KBM-7 (cell line): ENCODE measurements around the gene CCDC158.
"Not testable (repeated sequence)": the region's sequence is repeated elsewhere in the genome, so short reads cannot be mapped to it uniquely, and the experiment has no call there.

Experiments used
- DNase-seq: peaks from one replicate; pipeline ENCODE4 v3.0.0-alpha.2; 2015
- in situ Hi-C: fragments of 300-500 bp; cut with MboI; formaldehyde crosslinking; loops from 2 replicates; pipeline ENCODE4 v1.14.3; 2020; ENCODE audit warnings: low sequenced_read_pairs, low pct_unique_long_range_greater_than_20kb, mixed read lengths

Gene CCDC158

DNA sequence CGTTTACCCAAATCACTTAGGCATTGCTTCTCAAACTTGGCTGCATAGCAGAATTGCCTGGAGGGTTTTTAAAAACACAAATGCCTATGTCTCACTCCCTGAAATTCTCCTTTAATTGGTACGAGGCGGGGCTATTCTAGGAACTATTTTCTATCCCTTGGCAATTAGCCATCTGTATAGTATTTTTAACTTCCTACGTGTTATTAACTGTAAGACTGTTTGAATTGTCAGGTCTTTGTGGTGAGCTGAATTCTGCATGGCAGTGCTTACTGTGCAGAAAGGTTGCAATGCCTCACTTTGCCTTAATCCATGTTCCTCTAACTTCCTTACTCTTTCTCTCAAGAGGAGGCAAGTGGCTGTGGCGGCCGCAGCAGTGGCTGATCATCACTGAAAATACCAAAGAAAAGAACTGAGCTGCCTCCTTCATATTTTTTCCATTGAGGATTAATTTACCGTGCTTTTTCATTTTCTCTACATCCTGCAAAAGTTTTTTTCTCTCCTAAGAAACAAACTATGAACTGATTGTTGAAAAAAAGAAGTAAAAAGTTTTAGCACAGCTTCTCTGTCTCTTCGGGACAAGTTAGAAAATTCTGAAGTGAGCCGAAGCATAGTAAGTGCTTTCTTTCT is 14.1 kb upstream of the CCDC158 start, which contains the start of gene SHROOM3:
Gene SHROOM3 (plus strand): TSS at position 329 of the 627 bp plus-strand sequence. CDS start 824 bp downstream, outside the sequence.
- DNase-seq = peak; percentile 23
- in situ Hi-C loops = no loop called here

- in situ Hi-C loops = no loop called here
- peak; percentile 47 for DNase-seq
Measured at GRCh38 chr4:76430519-76431388, 9.8 kb upstream of the CCDC158 start.

DNA sequence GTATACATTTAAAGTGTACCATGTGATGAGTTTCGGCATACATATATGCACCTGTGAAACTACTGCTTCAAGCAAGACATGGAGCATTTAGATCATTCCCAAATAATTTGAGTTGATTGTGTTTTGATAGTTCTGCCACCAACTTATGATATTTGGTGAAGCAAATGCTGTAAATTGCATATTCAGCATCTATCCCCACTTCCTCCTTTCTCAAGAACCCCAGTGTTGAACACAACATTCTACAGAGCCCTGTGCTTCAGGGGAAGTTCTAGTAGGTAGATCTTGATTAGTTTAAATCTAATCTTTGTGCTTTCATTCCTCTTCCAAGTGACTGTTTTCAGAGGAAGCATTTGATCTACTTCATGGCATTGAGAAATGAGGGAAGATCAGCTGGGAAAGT is 8.7 kb upstream of the CCDC158 start:
- in situ Hi-C loops = no loop called here
- DNase-seq = peak; percentile 31

DNA sequence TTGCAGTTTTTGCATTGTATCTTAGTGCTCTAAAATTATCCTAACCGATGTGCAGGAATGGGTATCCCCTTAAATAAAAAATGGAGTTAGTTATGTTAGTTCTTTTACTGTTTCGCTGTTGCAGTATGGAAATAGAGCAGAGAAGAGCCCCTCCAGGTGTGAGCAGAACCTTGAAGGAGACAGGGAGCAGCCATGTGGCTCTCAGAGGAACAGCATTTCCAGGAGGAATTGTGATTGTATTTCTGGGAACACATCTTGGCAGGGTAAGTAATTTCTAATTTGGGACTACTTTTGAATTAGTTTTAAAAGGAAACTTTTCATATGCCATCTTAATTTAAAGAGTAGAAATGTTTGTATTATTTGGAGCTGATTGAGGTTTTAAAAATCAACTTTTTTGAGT is 5.3 kb upstream of the CCDC158 start:
- no peak for DNase-seq
- in situ Hi-C loops = no loop called here

DNA sequence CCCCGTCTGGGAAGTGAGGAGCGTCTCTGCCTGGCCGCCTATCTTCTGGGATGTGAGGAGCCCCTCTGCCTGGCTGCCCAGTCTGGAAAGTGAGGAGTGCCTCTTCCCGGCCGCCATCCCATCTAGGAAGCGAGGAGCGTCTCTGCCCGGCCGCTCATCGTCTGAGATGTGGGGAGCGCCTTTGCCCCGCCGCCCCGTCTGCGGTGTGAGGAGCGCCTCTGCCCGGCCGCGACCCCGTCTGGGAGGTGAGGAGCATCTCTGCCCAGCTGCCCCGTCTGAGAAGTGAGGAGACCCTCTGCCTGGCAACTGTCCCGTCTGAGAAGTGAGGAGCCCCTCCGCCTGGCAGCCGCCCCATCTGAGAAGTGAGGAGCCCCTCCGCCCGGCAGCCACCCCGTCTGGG is 2.2 kb upstream of the CCDC158 start:
- DNase-seq, in situ Hi-C loops: not testable (repeated sequence)

- in situ Hi-C loops = no loop called here
- DNase-seq = no peak
Measured at GRCh38 chr4:76420188-76420761, 666 bp downstream of the CCDC158 start.

GRCh38 chr4:76410636-76411035 is 10.3 kb downstream of the CCDC158 start:
- in situ Hi-C loops = no loop called here
- DNase-seq = no peak

GRCh38 chr4:76407440-76408119 is 13.4 kb downstream of the CCDC158 start:
- no peak for DNase-seq
- in situ Hi-C loops = no loop called here

DNA sequence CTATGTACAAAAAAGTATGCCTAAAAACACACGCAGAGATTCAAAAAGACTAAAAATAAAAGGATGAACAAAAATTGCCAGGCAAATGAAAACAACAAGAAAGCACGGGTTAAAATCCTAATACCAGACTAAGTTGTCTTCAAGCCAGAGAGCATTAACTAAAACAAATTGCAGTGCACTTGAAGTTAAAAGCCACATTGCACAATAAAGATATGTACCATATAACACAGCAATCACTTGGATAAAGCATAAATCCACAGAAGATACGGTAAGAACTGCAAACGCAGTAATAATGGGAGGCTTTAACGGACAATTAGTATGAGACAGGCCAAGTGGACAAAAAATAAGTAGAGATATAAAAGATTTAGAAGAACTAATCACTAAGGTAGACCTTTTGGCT is 14.9 kb downstream of the CCDC158 start:
- no peak for DNase-seq
- in situ Hi-C loops = no loop called here

GRCh38 chr4:76401654-76402053 is 19.3 kb downstream of the CCDC158 start:
- in situ Hi-C loops = no loop called here
- no peak for DNase-seq

- DNase-seq = no peak
- in situ Hi-C loops = no loop called here
Measured at GRCh38 chr4:76388160-76388908, 32.6 kb downstream of the CCDC158 start.

- DNase-seq = no peak
- in situ Hi-C loops = no loop called here
Measured at GRCh38 chr4:76386566-76387305, 34.2 kb downstream of the CCDC158 start.

DNA sequence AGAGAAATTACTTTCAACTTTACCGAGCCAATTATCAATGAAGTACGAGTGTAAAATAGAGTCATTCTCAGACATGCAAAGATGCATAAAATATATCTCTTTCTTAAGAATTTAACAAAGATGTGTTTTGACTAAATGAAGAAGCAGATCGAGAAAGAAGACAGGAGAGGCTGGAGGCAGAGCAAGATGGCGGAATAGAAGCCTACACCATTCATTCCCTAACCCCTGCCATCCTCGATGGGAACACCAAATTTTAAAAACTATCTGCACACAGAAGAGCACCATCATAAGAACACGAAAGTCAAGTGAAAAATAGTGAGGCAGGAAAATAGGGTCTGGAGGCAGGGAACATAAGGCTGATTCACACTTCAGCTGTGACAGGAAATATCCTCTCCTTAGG is 35.0 kb downstream of the CCDC158 start:
- in situ Hi-C loops = no loop called here
- DNase-seq = no peak

- in situ Hi-C loops = no loop called here
- DNase-seq = no peak
Measured at GRCh38 chr4:76384052-76384451, 36.9 kb downstream of the CCDC158 start.

- in situ Hi-C loops = no loop called here
- no peak for DNase-seq
Measured at GRCh38 chr4:76383001-76383400, 37.9 kb downstream of the CCDC158 start.

GRCh38 chr4:76381986-76382385 is 39.0 kb downstream of the CCDC158 start:
- DNase-seq = no peak
- in situ Hi-C loops = no loop called here

- DNase-seq = no peak
- in situ Hi-C loops = no loop called here
Measured at GRCh38 chr4:76380561-76380960, 40.4 kb downstream of the CCDC158 start.

- in situ Hi-C loops = no loop called here
- DNase-seq = peak; percentile 59
Measured at GRCh38 chr4:76377911-76378310, 43.0 kb downstream of the CCDC158 start.
